Measurements from ENCODE around the gene NUP88. TPM values are rescaled to one million over a fixed set of nuclear protein-coding genes. Genes with fewer than 3 reads are reported as not detected.

The NUP88 gene
- total RNA-seq, 8 experiments from 2014 or later, result 42.0 to 146 (median 64.9) TPM

GRCh38 chr17:5365831-5366230 is 53.6 kb downstream of the NUP88 start:
- Histone ChIP-seq H3K27ac (no peak overlapping the region), H3K4me3 (no peak overlapping the region), H3K4me1 (replicated peaks in 1 of 2) (no peaks in the 10 kb centered on the region)
- 20 to 100% (median 81%) methylated on average over 1 to 6 of the region's 6 CpGs; no CpG with 5 or more reads in 1 of the 10 experiments for WGBS, 10 experiments
- in situ Hi-C loops (cut with MboI; ENCODE audit: low pct_unique_long_range_greater_than_20kb in 2 of 9, low sequenced_read_pairs in 9 of 9, unreplicated experiment in 9 of 9), result loop anchor here in 1 of 9 experiments (25.0 kb wide), 1 partner anchor 104 kb away; no protein-coding TSS in a partner anchor
- ATAC-seq (replicated peaks in 6 of 8), result peak in 3 of 8 experiments; percentile 36 to 58 (median 49)

GRCh38 chr17:5364696-5365095 is 54.8 kb downstream of the NUP88 start:
- Histone ChIP-seq H3K4me1 (replicated peaks in 1 of 2) (no peaks in the 10 kb centered on the region), H3K4me3 (no peak overlapping the region), H3K27ac (no peak overlapping the region)
- in situ Hi-C loops (cut with MboI; ENCODE audit: low pct_unique_long_range_greater_than_20kb in 2 of 9, low sequenced_read_pairs in 9 of 9, unreplicated experiment in 9 of 9), result loop anchor here in 1 of 9 experiments (25.0 kb wide), 1 partner anchor 102 kb away; no protein-coding TSS in a partner anchor
- ATAC-seq (replicated peaks in 6 of 8), result no peak

- 52 to 100% (median 96%) methylated on average over 1 to 6 of the region's 6 CpGs; no CpG with 5 or more reads in 2 of the 10 experiments for WGBS, 10 experiments
- H3K27ac ChIP-seq, result no peak overlapping the region
- ATAC-seq (replicated peaks in 6 of 8), result peak in 2 of 8 experiments; percentile 53 to 56
- in situ Hi-C loops (cut with MboI; ENCODE audit: low pct_unique_long_range_greater_than_20kb in 2 of 9, low sequenced_read_pairs in 9 of 9, unreplicated experiment in 9 of 9), result loop anchor here in 1 of 9 experiments (25.0 kb wide), 1 partner anchor 102 kb away; no protein-coding TSS in a partner anchor
- H3K4me1 ChIP-seq (replicated peaks in 1 of 2), result no peaks in the 10 kb centered on the region
- H3K4me3 ChIP-seq, result no peak overlapping the region
Measured at GRCh38 chr17:5364156-5364555, 55.3 kb downstream of the NUP88 start.

GRCh38 chr17:5362162-5362811 is 57.2 kb downstream of the NUP88 start:
- 60 to 100% (median 96%) methylated on average over 1 to 7 of the region's 7 CpGs for WGBS, 10 experiments
- ATAC-seq (replicated peaks in 6 of 8), result no peak
- Histone ChIP-seq H3K27ac (no peak overlapping the region), H3K4me3 (no peak overlapping the region), H3K4me1 (replicated peaks in 1 of 2) (no peaks in the 10 kb centered on the region)
- in situ Hi-C loops (cut with MboI; ENCODE audit: low pct_unique_long_range_greater_than_20kb in 2 of 9, low sequenced_read_pairs in 9 of 9, unreplicated experiment in 9 of 9), result loop anchor here in 1 of 9 experiments (25.0 kb wide), 1 partner anchor 100 kb away; no protein-coding TSS in a partner anchor

- H3K27ac ChIP-seq, result no peak overlapping the region
- in situ Hi-C loops (cut with MboI; ENCODE audit: low pct_unique_long_range_greater_than_20kb in 2 of 9, low sequenced_read_pairs in 9 of 9, unreplicated experiment in 9 of 9), result loop anchor here in 1 of 9 experiments (25.0 kb wide), 1 partner anchor 99 kb away; no protein-coding TSS in a partner anchor
- no peaks in the 10 kb centered on the region for H3K4me1 ChIP-seq (replicated peaks in 1 of 2)
- H3K4me3 ChIP-seq, result no peak overlapping the region
- 80 to 100% (median 90%) methylated on average over 1 to 9 of the region's 9 CpGs; no CpG with 5 or more reads in 3 of the 10 experiments for WGBS, 10 experiments
- no peak for ATAC-seq (replicated peaks in 6 of 8)
Measured at GRCh38 chr17:5361426-5361825, 58.0 kb downstream of the NUP88 start.

GRCh38 chr17:5355421-5356129 is 63.9 kb downstream of the NUP88 start:
- Histone ChIP-seq H3K4me3 (no peak overlapping the region), H3K27ac (no peak overlapping the region), H3K4me1 (replicated peaks in 1 of 2) (no peaks in the 10 kb centered on the region)
- ATAC-seq (replicated peaks in 6 of 8), result peak in 3 of 8 experiments; percentile 45 to 96 (median 66)
- in situ Hi-C loops (cut with MboI; ENCODE audit: low pct_unique_long_range_greater_than_20kb in 2 of 9, low sequenced_read_pairs in 9 of 9, unreplicated experiment in 9 of 9), result loop anchor here in 1 of 9 experiments (25.0 kb wide), 1 partner anchor 93 kb away; no protein-coding TSS in a partner anchor
- 8 to 100% (median 80%) methylated on average over 1 to 3 of the region's 3 CpGs; no CpG with 5 or more reads in 1 of the 10 experiments for whole genome bisulfite sequencing, 10 experiments

GRCh38 chr17:5354886-5355415 is 64.5 kb downstream of the NUP88 start:
- 78 to 100% (median 91%) methylated on average over 1 to 2 of the region's 2 CpGs; no CpG with 5 or more reads in 2 of the 10 experiments for WGBS, 10 experiments
- Histone ChIP-seq H3K27ac (no peak overlapping the region), H3K4me1 (replicated peaks in 1 of 2) (no peaks in the 10 kb centered on the region), H3K4me3 (no peak overlapping the region)
- in situ Hi-C loops (cut with MboI; ENCODE audit: low pct_unique_long_range_greater_than_20kb in 2 of 9, low sequenced_read_pairs in 9 of 9, unreplicated experiment in 9 of 9), result loop anchor here in 1 of 9 experiments (25.0 kb wide), 1 partner anchor 93 kb away; no protein-coding TSS in a partner anchor
- ATAC-seq (replicated peaks in 6 of 8), result no peak

GRCh38 chr17:5354310-5354709 is 65.2 kb downstream of the NUP88 start:
- Histone ChIP-seq H3K27ac (no peak overlapping the region), H3K4me3 (no peak overlapping the region), H3K4me1 (replicated peaks in 1 of 2) (no peaks in the 10 kb centered on the region)
- in situ Hi-C loops (cut with MboI; ENCODE audit: low pct_unique_long_range_greater_than_20kb in 2 of 9, low sequenced_read_pairs in 9 of 9, unreplicated experiment in 9 of 9), result loop anchor here in 1 of 9 experiments (25.0 kb wide), 1 partner anchor 92 kb away; no protein-coding TSS in a partner anchor
- ATAC-seq (replicated peaks in 6 of 8), result no peak
- 80 to 100% (median 89%) methylated on average over 1 to 2 of the region's 2 CpGs; no CpG with 5 or more reads in 2 of the 10 experiments for WGBS, 10 experiments

GRCh38 chr17:5352681-5353289 is 66.7 kb downstream of the NUP88 start:
- 76 to 100% (median 100%) methylated on average over 1 to 4 of the region's 4 CpGs; no CpG with 5 or more reads in 4 of the 10 experiments for WGBS, 10 experiments
- no peak overlapping the region for H3K27ac ChIP-seq
- H3K4me3 ChIP-seq, result no peak overlapping the region
- ATAC-seq (replicated peaks in 6 of 8), result no peak
- no peaks in the 10 kb centered on the region for H3K4me1 ChIP-seq (replicated peaks in 1 of 2)
- in situ Hi-C loops (cut with MboI; ENCODE audit: low pct_unique_long_range_greater_than_20kb in 2 of 9, low sequenced_read_pairs in 9 of 9, unreplicated experiment in 9 of 9), result loop anchor here in 1 of 9 experiments (25.0 kb wide), 1 partner anchor 90 kb away; no protein-coding TSS in a partner anchor

- Histone ChIP-seq H3K4me3 (no peak overlapping the region), H3K27ac (no peak overlapping the region), H3K4me1 (replicated peaks in 1 of 2) (no peaks in the 10 kb centered on the region)
- ATAC-seq (replicated peaks in 6 of 8), result no peak
- in situ Hi-C loops (cut with MboI; ENCODE audit: low pct_unique_long_range_greater_than_20kb in 2 of 9, low sequenced_read_pairs in 9 of 9, unreplicated experiment in 9 of 9), result no loop called here
- WGBS, 10 experiments, result 88 to 100% (median 96%) methylated on average over 1 to 9 of the region's 9 CpGs
Measured at GRCh38 chr17:5344914-5345313, 74.5 kb downstream of the NUP88 start.
